ENCODE data around the gene FNTB. TPM values are rescaled to one million over a fixed set of nuclear protein-coding genes. Genes with fewer than 3 reads are reported as not detected.

Gene FNTB
- total RNA-seq, 1 experiment from 2014 or later = 20.7 TPM

GRCh38 chr14:65092349-65092748, 105.7 kb downstream of the FNTB start:
- Histone ChIP-seq H4K8ac (replicated peaks; ENCODE audit: insufficient read length, low read depth, low read length) (no peak overlapping the region), H3K9me3 (ENCODE audit: control insufficient read depth, low read depth, low read length) (peaks cover 13% of the 10 kb centered on the region), H2AK5ac (ENCODE audit: insufficient read length, low read length) (no peak overlapping the region), H3K27ac (ENCODE audit: insufficient read length, low read depth, low read length) (no peak overlapping the region), H3K23ac (ENCODE audit: insufficient read length, low read depth, low read length) (no peak overlapping the region), H4K20me1 (ENCODE audit: control insufficient read depth, insufficient read depth, insufficient read length) (no peaks in the 10 kb centered on the region), H3K27me3 (ENCODE audit: insufficient read depth, low read length) (no peaks in the 10 kb centered on the region), H2BK12ac (ENCODE audit: insufficient read length, low read depth, low read length) (no peak overlapping the region), H3K4ac (ENCODE audit: low read depth, low read length) (no peak overlapping the region), H3K14ac (ENCODE audit: insufficient read depth, low read length) (no peak overlapping the region), H3K23me2 (ENCODE audit: insufficient read length, low read depth, low read length, poor library complexity, severe bottlenecking) (no peaks in the 10 kb centered on the region), H4K91ac (ENCODE audit: insufficient read length, low read depth, low read length) (no peak overlapping the region), H3K79me1 (ENCODE audit: insufficient read depth, low read depth, low read length, poor library complexity, severe bottlenecking) (peaks cover 9% of the 10 kb centered on the region), H3K79me2 (ENCODE audit: insufficient read depth, low read length) (peaks cover 2% of the 10 kb centered on the region; the same call in 1 of the 2 replicates), H3K9ac (ENCODE audit: extremely low read depth, insufficient read length, low read length) (no peak overlapping the region), H2BK20ac (ENCODE audit: low read depth, low read length, poor library complexity, severe bottlenecking) (no peak overlapping the region), H3K56ac (ENCODE audit: insufficient read length, low read depth, low read length) (no peak overlapping the region), H4K5ac (ENCODE audit: insufficient read length, low read depth, low read length) (no peak overlapping the region), H2BK120ac (ENCODE audit: low read depth, low read length, poor library complexity, severe bottlenecking) (no peak overlapping the region), H3K4me2 (ENCODE audit: insufficient read depth, insufficient read length, low read length) (no peak overlapping the region), H2AFZ (ENCODE audit: low read length) (no peak overlapping the region), H3K18ac (ENCODE audit: insufficient read length, low read depth, low read length) (no peak overlapping the region), H2BK15ac (ENCODE audit: low read depth, low read length) (no peak overlapping the region), H3K4me1 (ENCODE audit: insufficient read depth, low read length) (peaks cover 2% of the 10 kb centered on the region; the same call in 1 of the 2 replicates), H3T11ph (ENCODE audit: low read length) (no peak overlapping the region), H2BK5ac (ENCODE audit: insufficient read length, low read length) (no peak overlapping the region)
- no peaks in the 10 kb centered on the region for H3K27me3 Mint-ChIP-seq (ENCODE audit: low read depth)
- no peak overlapping the region for H3K4me3 Mint-ChIP-seq
- no peak for DNase-seq
- no peak overlapping the region for H3K27ac Mint-ChIP-seq
- peaks cover 53 to 78% (median 61%) of the 10 kb centered on the region in 3 experiments for H3K36me3 Mint-ChIP-seq (ENCODE audit: insufficient read depth in 1 of 3, low read depth in 3 of 3)
- H3K4me1 Mint-ChIP-seq = peaks cover 23 to 31% of the 10 kb centered on the region in 2 experiments
- H3K9me3 Mint-ChIP-seq = peaks cover 16 to 20% of the 10 kb centered on the region in 2 experiments
- TF ChIP-seq CTCF (conservative IDR thresholded peaks at IDR 0.05) = no peak
- WGBS (ENCODE audit: extremely low coverage, insufficient read length, low lambda C conversion rate) = no CpG with 5 or more reads among the region's 2 CpGs

Data from H9 (cell line).